ENCODE results near the gene ABCB8.

DNA sequence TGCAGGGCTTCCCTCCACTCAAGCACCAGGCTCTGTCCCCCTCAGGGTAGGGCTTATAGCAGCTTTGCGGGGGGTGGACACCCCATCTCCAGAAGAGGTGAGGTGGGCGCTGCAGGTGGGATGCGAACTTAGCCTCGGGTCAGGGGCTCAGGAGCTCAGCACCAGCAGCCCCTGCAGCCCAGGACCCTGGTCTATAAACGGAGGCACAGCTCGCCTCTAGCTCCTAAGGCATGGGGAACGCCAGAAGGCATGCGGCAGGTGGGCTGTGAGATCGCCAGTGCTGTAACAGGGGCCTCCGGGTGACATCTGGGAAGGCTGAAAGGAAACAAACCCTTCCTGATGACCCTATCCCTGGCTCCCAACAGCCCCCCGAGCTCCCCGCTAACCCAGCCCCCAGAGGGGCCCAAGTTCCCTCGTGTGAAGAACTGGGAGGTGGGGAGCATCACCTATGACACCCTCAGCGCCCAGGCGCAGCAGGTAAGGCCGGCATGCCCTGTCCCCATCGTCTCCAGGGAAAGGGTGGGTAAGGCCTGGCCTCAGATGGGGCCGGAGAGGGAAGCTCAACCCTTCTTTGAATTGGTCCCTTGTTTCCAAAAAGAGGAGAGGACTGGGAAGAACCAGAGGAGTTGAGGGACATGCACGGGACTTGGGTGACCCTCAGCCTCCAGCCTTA, 33.3 kb upstream of the ABCB8 start:
- TF ChIP-seq RAD21 (IDR thresholded peaks at IDR 0.05; ENCODE audit: low read length) (no peak), CTCF (IDR thresholded peaks at IDR 0.05) (no peak), GABPA (IDR thresholded peaks at IDR 0.05; ENCODE audit: low read depth) (no peak), POLR2AphosphoS5 (IDR thresholded peaks at IDR 0.05; ENCODE audit: low read depth, low read length) (no peak), RFX5 (IDR thresholded peaks at IDR 0.05; ENCODE audit: low read length) (no peak), JUND (IDR thresholded peaks at IDR 0.05) (no peak), EZH2phosphoT487 (IDR thresholded peaks at IDR 0.05; ENCODE audit: borderline replicate concordance, low read depth) (no peak), NRF1 (IDR thresholded peaks at IDR 0.05; ENCODE audit: low read depth, low read length) (no peak), FOXJ3 (CRISPR knock-in tag; IDR thresholded peaks at IDR 0.05) (no peak)
- TF ChIP-seq, protein P1, sequence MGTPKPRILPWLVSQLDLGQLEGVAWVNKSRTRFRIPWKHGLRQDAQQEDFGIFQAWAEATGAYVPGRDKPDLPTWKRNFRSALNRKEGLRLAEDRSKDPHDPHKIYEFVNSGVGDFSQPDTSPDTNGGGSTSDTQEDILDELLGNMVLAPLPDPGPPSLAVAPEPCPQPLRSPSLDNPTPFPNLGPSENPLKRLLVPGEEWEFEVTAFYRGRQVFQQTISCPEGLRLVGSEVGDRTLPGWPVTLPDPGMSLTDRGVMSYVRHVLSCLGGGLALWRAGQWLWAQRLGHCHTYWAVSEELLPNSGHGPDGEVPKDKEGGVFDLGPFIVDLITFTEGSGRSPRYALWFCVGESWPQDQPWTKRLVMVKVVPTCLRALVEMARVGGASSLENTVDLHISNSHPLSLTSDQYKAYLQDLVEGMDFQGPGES (IDR thresholded peaks at IDR 0.05; ENCODE audit: low read depth, low read length) = no peak

Measured in SK-N-SH (cell line).